HL-60 (cell line): ENCODE results near the gene MCCC1.

Experiments
- DNase-seq, 2 experiments: peaks; one replicate each; pipeline ENCODE4 v3.0.0-alpha.2; 2010 to 2020; ENCODE audit warnings: low read depth in 1 of 2, low spot score in 1 of 2
- H3K27ac ChIP-seq: fragments of 250-450 bp; sonication (Bioruptor Pico); replicated peaks from 2 replicates; pipeline ENCODE4 v1.5.1; 2020; ENCODE audit warnings: mild to moderate bottlenecking, moderate library complexity
- H3K27me3 ChIP-seq: fragments of 250-450 bp; sonication (Bioruptor Pico); 2 replicates; pipeline ENCODE4 v1.5.1; 2021; ENCODE audit warnings: mild to moderate bottlenecking, moderate library complexity; ENCODE audit not compliant: insufficient read depth, poor library complexity, severe bottlenecking
- H3K4me3 ChIP-seq: replicated peaks from 2 replicates; pipeline ENCODE4 v1.5.1; 2011; ENCODE audit warnings: mild to moderate bottlenecking, control low read depth, low read length; ENCODE audit not compliant: insufficient read depth
- GABPA ChIP-seq: IDR thresholded peaks from 2 replicates; pipeline ENCODE4 v1.6.1; 2012; ENCODE audit warnings: low read depth
- POLR2AphosphoS5 ChIP-seq: IDR thresholded peaks from 2 replicates; pipeline ENCODE4 v1.6.1; 2012; ENCODE audit warnings: low read depth
- SPI1 ChIP-seq: IDR thresholded peaks from 2 replicates; pipeline ENCODE4 v1.6.1; 2012; ENCODE audit warnings: low read depth, mild to moderate bottlenecking, borderline replicate concordance
- TF ChIP-seq, protein P1 (sequence below): IDR thresholded peaks from one replicate; pipeline ENCODE4 v1.5.1; 2011; ENCODE audit warnings: low read length, control low read depth, inconsistent platforms; ENCODE audit not compliant: insufficient read depth
- TF ChIP-seq, protein P2 (sequence below): IDR thresholded peaks from 2 replicates; pipeline ENCODE4 v1.6.1; 2012; ENCODE audit warnings: low read depth; ENCODE audit not compliant: insufficient replicate concordance

Gene MCCC1

DNA sequence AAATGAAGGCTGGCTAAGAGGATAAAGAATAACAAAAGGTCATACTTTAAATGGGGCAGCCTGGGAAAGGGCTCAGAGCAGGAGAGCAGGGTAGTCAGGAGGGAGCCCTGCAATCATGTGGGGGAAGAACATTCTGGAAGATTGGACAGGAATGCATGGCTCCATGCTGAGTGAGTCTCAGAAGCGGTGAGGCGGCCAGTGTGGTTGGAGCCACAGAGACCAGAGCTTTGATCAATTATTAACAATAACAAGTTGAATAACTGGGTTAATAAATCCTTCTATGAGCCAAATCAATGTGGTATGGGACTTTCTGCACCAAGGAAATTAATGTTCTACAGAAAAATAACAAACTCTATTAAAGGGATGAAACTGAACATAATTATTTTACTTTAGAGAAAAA, 61.1 kb downstream of the MCCC1 start:
- Histone ChIP-seq H3K4me3 (no peak overlapping the region), H3K27ac (no peak overlapping the region), H3K27me3 (no peaks in the 10 kb centered on the region)
- TF ChIP-seq, protein P1, sequence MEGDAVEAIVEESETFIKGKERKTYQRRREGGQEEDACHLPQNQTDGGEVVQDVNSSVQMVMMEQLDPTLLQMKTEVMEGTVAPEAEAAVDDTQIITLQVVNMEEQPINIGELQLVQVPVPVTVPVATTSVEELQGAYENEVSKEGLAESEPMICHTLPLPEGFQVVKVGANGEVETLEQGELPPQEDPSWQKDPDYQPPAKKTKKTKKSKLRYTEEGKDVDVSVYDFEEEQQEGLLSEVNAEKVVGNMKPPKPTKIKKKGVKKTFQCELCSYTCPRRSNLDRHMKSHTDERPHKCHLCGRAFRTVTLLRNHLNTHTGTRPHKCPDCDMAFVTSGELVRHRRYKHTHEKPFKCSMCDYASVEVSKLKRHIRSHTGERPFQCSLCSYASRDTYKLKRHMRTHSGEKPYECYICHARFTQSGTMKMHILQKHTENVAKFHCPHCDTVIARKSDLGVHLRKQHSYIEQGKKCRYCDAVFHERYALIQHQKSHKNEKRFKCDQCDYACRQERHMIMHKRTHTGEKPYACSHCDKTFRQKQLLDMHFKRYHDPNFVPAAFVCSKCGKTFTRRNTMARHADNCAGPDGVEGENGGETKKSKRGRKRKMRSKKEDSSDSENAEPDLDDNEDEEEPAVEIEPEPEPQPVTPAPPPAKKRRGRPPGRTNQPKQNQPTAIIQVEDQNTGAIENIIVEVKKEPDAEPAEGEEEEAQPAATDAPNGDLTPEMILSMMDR: no peak
- no peak for TF ChIP-seq POLR2AphosphoS5
- TF ChIP-seq, protein P2, sequence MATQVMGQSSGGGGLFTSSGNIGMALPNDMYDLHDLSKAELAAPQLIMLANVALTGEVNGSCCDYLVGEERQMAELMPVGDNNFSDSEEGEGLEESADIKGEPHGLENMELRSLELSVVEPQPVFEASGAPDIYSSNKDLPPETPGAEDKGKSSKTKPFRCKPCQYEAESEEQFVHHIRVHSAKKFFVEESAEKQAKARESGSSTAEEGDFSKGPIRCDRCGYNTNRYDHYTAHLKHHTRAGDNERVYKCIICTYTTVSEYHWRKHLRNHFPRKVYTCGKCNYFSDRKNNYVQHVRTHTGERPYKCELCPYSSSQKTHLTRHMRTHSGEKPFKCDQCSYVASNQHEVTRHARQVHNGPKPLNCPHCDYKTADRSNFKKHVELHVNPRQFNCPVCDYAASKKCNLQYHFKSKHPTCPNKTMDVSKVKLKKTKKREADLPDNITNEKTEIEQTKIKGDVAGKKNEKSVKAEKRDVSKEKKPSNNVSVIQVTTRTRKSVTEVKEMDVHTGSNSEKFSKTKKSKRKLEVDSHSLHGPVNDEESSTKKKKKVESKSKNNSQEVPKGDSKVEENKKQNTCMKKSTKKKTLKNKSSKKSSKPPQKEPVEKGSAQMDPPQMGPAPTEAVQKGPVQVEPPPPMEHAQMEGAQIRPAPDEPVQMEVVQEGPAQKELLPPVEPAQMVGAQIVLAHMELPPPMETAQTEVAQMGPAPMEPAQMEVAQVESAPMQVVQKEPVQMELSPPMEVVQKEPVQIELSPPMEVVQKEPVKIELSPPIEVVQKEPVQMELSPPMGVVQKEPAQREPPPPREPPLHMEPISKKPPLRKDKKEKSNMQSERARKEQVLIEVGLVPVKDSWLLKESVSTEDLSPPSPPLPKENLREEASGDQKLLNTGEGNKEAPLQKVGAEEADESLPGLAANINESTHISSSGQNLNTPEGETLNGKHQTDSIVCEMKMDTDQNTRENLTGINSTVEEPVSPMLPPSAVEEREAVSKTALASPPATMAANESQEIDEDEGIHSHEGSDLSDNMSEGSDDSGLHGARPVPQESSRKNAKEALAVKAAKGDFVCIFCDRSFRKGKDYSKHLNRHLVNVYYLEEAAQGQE: no peak
- TF ChIP-seq GABPA: no peak
- TF ChIP-seq SPI1: no peak
- no peak for DNase-seq

DNA sequence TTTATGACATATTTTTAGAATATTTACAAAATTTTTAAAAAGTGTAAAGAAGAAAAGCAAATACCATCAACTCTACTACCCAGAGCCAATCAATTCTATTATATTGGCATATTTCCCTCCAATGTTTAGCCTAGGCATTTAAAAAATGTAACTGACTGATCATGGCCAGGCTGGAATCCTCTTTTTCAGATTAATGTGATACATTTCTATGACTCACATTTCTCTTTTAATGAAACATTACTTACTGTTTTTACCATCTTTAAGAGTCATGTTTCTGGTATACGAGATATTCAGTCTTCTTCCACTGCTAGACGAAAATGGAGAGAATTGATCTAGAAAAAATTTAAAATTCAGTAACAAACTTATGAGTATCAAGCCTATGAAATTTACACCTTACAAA, 65.5 kb downstream of the MCCC1 start:
- no peak overlapping the region for H3K27ac ChIP-seq
- no peak overlapping the region for H3K4me3 ChIP-seq
- TF ChIP-seq SPI1 (no peak), GABPA (no peak), POLR2AphosphoS5 (no peak)
- TF ChIP-seq, protein P1: no peak
- TF ChIP-seq, protein P2: no peak
- no peaks in the 10 kb centered on the region for H3K27me3 ChIP-seq
- DNase-seq: no peak

DNA sequence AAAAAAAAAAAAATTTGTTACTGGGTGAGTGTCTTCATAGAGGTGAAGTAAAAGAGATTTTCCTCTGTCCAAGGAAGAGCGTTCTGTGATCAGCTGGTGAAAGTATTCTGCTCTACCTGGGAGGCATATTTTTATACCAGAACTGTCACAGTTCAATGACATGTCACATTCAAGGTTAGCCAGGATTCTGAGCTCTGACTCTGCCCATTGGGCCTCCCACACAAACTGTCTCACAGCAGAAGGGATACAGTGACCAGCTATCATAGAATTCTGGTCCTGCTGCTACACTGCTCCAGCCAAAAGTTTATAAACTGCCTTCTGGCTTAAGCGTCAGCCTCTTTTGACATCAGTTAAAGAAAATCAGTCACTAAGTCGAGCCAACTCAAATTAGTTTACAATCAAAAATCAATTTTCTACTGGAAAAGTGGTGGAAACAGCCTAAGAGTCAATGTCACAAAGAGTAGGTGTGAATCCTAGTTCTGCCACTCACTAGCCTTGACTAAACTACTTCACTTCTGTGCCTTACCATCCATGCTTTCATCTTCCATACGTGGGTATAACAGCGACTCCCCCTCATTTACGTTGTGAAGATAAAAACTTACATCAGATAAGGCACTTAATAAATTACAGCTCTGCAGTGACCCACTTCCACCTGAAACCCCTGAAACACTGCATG, 66.3 kb downstream of the MCCC1 start:
- TF ChIP-seq, protein P2: no peak
- TF ChIP-seq SPI1 (no peak), GABPA (no peak), POLR2AphosphoS5 (no peak)
- TF ChIP-seq, protein P1: no peak
- no peaks in the 10 kb centered on the region for H3K27me3 ChIP-seq
- H3K27ac ChIP-seq: no peak overlapping the region
- DNase-seq: no peak
- H3K4me3 ChIP-seq: no peak overlapping the region
